GM12864 (cell line): ENCODE data around the gene TTYH2.

Experiments
- DNase-seq: peaks from one replicate; pipeline ENCODE4 v3.0.0-alpha.2; 2011; ENCODE audit warnings: low read depth
- H3K4me3 ChIP-seq: 2 replicates; pipeline ENCODE4 v1.5.1; 2011; ENCODE audit warnings: mild to moderate bottlenecking, low read depth, low read length, control low read depth
- TF ChIP-seq, protein P1 (sequence below): IDR thresholded peaks from 2 replicates; pipeline ENCODE4 v1.5.1; 2011; ENCODE audit warnings: low read depth, mild to moderate bottlenecking, moderate library complexity, low read length, control low read depth, inconsistent platforms; ENCODE audit errors: missing control alignments

TTYH2 gene

GRCh38 chr17:74288785-74289184 lies 75.4 kb downstream of the TTYH2 start:
- DNase-seq = peak; percentile 36
- no peak overlapping the region for H3K4me3 ChIP-seq
- TF ChIP-seq, protein P1, sequence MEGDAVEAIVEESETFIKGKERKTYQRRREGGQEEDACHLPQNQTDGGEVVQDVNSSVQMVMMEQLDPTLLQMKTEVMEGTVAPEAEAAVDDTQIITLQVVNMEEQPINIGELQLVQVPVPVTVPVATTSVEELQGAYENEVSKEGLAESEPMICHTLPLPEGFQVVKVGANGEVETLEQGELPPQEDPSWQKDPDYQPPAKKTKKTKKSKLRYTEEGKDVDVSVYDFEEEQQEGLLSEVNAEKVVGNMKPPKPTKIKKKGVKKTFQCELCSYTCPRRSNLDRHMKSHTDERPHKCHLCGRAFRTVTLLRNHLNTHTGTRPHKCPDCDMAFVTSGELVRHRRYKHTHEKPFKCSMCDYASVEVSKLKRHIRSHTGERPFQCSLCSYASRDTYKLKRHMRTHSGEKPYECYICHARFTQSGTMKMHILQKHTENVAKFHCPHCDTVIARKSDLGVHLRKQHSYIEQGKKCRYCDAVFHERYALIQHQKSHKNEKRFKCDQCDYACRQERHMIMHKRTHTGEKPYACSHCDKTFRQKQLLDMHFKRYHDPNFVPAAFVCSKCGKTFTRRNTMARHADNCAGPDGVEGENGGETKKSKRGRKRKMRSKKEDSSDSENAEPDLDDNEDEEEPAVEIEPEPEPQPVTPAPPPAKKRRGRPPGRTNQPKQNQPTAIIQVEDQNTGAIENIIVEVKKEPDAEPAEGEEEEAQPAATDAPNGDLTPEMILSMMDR = no peak

DNA sequence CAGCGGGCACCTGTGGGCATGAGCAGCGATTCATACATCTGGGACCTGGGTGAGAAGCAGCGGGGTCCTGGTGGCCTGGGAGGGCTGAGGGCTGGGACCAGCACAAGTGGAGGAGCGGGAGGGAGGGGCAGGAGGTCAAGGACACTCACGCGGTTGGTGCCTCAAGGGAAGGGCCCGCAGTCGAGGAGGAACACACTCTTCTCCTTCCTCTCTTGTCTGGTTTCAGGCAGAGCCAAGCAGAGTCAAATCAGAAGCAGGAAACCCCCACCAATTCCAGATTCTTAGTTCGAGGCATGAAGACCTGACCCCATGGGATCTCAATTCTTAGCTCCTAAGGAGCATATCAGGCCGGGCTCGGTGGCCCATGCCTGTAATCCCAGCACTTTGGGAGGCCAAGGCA lies 76.3 kb downstream of the TTYH2 start:
- no peak for DNase-seq
- TF ChIP-seq, protein P1 = no peak
- H3K4me3 ChIP-seq = no peak overlapping the region

GRCh38 chr17:74290340-74290739 lies 77.0 kb downstream of the TTYH2 start:
- H3K4me3 ChIP-seq = no peak overlapping the region
- TF ChIP-seq, protein P1 = no peak
- DNase-seq = no peak

DNA sequence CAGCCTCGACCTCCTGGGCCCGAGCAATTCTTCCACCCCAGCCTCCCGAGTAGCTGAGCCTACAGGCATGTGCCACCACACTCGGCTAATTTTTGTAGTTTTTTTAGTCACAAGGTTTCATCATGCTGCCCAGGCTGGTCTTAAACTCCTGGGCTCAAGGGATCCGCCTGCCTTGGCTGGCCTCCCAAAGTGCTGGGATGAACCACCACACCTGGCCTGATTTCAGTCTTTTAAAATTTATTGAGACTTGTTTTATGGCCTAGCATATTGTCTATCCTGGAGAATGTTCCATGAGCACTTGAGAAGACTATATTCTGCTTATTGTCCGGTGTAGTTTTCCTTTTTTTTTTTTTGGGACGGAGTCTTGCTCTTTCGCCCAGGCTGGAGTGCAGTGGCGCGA lies 79.1 kb downstream of the TTYH2 start:
- no peak overlapping the region for H3K4me3 ChIP-seq
- DNase-seq = no peak
- TF ChIP-seq, protein P1 = no peak

DNA sequence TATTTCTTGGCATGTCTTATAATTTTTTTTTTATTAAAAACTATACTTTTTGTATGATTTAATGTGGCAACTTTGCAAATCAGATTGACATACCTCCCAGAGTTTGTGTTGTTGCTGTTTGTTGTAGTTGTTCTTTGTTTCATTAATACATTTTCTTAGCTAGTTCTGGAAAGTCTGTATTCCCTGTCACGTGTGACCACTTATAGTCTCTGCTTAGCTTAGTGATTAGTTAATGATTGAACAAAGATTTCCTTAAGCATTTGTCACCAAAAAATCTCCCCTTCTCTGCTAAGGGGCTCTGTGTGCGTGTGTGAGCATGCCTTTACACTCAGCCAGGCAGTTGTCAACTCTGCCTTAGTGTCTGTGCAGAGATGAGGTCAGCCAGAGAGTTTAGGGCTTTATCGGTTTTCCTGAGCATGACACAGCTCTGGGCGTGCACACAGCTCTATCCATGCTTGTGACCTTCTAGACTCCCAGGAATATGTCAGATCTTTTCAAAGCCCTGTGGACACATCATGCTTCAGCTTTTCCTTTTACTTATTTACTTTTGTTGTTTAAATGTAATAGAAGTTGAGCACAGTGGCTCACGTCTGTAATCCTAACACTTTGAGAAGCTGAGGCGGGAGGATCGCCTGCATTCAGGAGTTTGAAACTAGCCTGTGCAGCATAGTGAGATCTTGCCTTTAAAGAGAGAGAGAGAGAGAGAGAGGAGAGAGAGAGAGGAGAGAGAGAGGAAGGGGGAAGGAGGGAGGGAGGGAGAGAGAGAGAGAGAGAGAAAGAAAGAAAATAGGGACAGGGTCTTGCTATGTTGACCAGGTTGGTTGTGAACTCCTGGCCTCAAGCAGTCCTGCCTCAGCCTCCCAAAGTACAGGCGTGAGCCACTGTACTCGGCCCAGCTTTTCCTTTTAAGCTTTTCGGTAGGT lies 82.5 kb downstream of the TTYH2 start:
- TF ChIP-seq, protein P1 = no peak
- no peak overlapping the region for H3K4me3 ChIP-seq
- DNase-seq = no peak

- TF ChIP-seq, protein P1 = peak; percentile 43
- H3K4me3 ChIP-seq = no peak overlapping the region
- no peak for DNase-seq
Measured at GRCh38 chr17:74296548-74296936, 83.2 kb downstream of the TTYH2 start.

DNA sequence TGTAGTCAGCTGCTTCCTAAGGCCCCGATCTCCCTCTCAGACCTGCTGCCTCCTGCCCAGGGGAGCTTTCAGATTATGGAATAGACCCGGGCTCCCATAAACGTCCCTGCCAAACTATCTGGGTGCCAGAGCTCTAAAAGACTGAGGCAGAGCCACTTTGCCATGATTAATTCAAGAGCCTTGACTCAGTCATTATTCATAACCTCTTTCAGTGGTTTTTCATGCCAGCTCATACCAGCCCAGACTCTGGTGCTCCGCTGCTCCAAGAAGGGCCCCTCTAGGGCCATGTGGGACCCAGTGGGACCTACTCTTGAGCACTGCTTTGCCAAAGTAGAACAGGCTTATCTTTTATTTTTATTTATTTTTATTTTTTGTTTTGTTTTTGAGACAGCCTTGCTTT lies 84.6 kb downstream of the TTYH2 start:
- no peak overlapping the region for H3K4me3 ChIP-seq
- TF ChIP-seq, protein P1 = no peak

More for the DNA sequence above, 84.6 kb downstream of the TTYH2 start:
- no peak for DNase-seq
